H9 (cell line): Measurements from ENCODE around the gene GARNL3. TPM values are rescaled to one million over a fixed set of nuclear protein-coding genes. Genes with fewer than 3 reads are reported as not detected.

Experiments used
- DNase-seq: peaks from one replicate; pipeline ENCODE4 v3.0.0-alpha.2; 2017
- H2AFZ ChIP-seq: one replicate; pipeline ENCODE4 v1.6.1; 2013; ENCODE audit warnings: mild to moderate bottlenecking, low read length, control low read depth, moderate library complexity
- H2AK5ac ChIP-seq: 2 replicates; pipeline ENCODE4 v1.6.1; 2013; ENCODE audit warnings: low read length, control low read depth, mixed read lengths; ENCODE audit not compliant: insufficient read length
- H2BK120ac ChIP-seq: one replicate; pipeline ENCODE4 v1.6.1; 2013; ENCODE audit warnings: low read depth, mild to moderate bottlenecking, low read length, control low read depth, inconsistent platforms; ENCODE audit not compliant: poor library complexity, severe bottlenecking
- H2BK12ac ChIP-seq: 2 replicates; pipeline ENCODE4 v1.6.1; 2013; ENCODE audit warnings: low read length, control low read depth, mixed read lengths, low read depth; ENCODE audit not compliant: insufficient read length
- H2BK15ac ChIP-seq: 2 replicates; pipeline ENCODE4 v1.6.1; 2013; ENCODE audit warnings: low read depth, low read length, control low read depth
- H2BK20ac ChIP-seq: one replicate; pipeline ENCODE4 v1.6.1; 2013; ENCODE audit warnings: low read depth, mild to moderate bottlenecking, low read length, control low read depth, inconsistent platforms; ENCODE audit not compliant: poor library complexity, severe bottlenecking
- H2BK5ac ChIP-seq: 2 replicates; pipeline ENCODE4 v1.6.1; 2013; ENCODE audit warnings: low read length, control low read depth, mixed read lengths; ENCODE audit not compliant: insufficient read length
- H3K14ac ChIP-seq: 2 replicates; pipeline ENCODE4 v1.6.1; 2013; ENCODE audit warnings: low read length, control low read depth; ENCODE audit not compliant: insufficient read depth
- H3K18ac ChIP-seq: 2 replicates; pipeline ENCODE4 v1.6.1; 2013; ENCODE audit warnings: low read depth, mild to moderate bottlenecking, mixed read lengths, low read length, control low read depth; ENCODE audit not compliant: insufficient read length
- H3K23ac ChIP-seq: 2 replicates; pipeline ENCODE4 v1.6.1; 2013; ENCODE audit warnings: low read length, control low read depth, mixed read lengths, low read depth; ENCODE audit not compliant: insufficient read length
- H3K23me2 ChIP-seq: 2 replicates; pipeline ENCODE4 v1.6.1; 2013; ENCODE audit warnings: low read depth, mild to moderate bottlenecking, mixed read lengths, low read length, control low read depth; ENCODE audit not compliant: insufficient read length, poor library complexity, severe bottlenecking
- H3K27ac ChIP-seq: 2 replicates; pipeline ENCODE4 v1.5.1; 2013; ENCODE audit warnings: low read length, control low read depth, mixed read lengths, low read depth; ENCODE audit not compliant: insufficient read length
- H3K27me3 ChIP-seq: 2 replicates; pipeline ENCODE4 v1.6.1; 2013; ENCODE audit warnings: low read length, control low read depth, inconsistent platforms; ENCODE audit not compliant: insufficient read depth
- H3K4ac ChIP-seq: 2 replicates; pipeline ENCODE4 v1.6.1; 2013; ENCODE audit warnings: low read depth, mild to moderate bottlenecking, control low read depth, inconsistent platforms, low read length, moderate library complexity
- H3K4me1 ChIP-seq: 2 replicates; pipeline ENCODE4 v1.6.1; 2013; ENCODE audit warnings: low read length, control low read depth, inconsistent platforms; ENCODE audit not compliant: insufficient read depth
- H3K4me2 ChIP-seq: 2 replicates; pipeline ENCODE4 v1.6.1; 2013; ENCODE audit warnings: low read length, control low read depth, mixed read lengths; ENCODE audit not compliant: insufficient read length, insufficient read depth
- H3K56ac ChIP-seq: 2 replicates; pipeline ENCODE4 v1.6.1; 2013; ENCODE audit warnings: low read depth, mild to moderate bottlenecking, mixed read lengths, low read length, control low read depth; ENCODE audit not compliant: insufficient read length
- H3K79me1 ChIP-seq: 2 replicates; pipeline ENCODE4 v1.6.1; 2013; ENCODE audit warnings: low read depth, mild to moderate bottlenecking, moderate library complexity, low read length, control low read depth, inconsistent platforms; ENCODE audit not compliant: insufficient read depth, poor library complexity, severe bottlenecking
- H3K79me2 ChIP-seq: 2 replicates; pipeline ENCODE4 v1.6.1; 2013; ENCODE audit warnings: low read length, control low read depth, inconsistent platforms; ENCODE audit not compliant: insufficient read depth
- H3K9ac ChIP-seq: 2 replicates; pipeline ENCODE4 v1.6.1; 2013; ENCODE audit warnings: low read length, control low read depth, mixed read lengths; ENCODE audit not compliant: insufficient read length; ENCODE audit errors: extremely low read depth
- H3K9me3 ChIP-seq: one replicate; pipeline ENCODE4 v1.6.1; 2013; ENCODE audit warnings: low read depth, low read length, inconsistent platforms; ENCODE audit not compliant: control insufficient read depth
- H3T11ph ChIP-seq: one replicate; pipeline ENCODE4 v1.6.1; 2013; ENCODE audit warnings: mild to moderate bottlenecking, low read length, control low read depth, inconsistent platforms
- H4K20me1 ChIP-seq: one replicate; pipeline ENCODE4 v1.6.1; 2013; ENCODE audit not compliant: control insufficient read depth, insufficient read length, insufficient read depth
- H4K5ac ChIP-seq: 2 replicates; pipeline ENCODE4 v1.6.1; 2013; ENCODE audit warnings: low read depth, mild to moderate bottlenecking, mixed read lengths, low read length, control low read depth; ENCODE audit not compliant: insufficient read length
- H4K8ac ChIP-seq: replicated peaks from 2 replicates; pipeline ENCODE4 v1.6.1; 2013; ENCODE audit warnings: low read length, control low read depth, mixed read lengths, low read depth; ENCODE audit not compliant: insufficient read length
- H4K91ac ChIP-seq: 2 replicates; pipeline ENCODE4 v1.6.1; 2013; ENCODE audit warnings: low read depth, mild to moderate bottlenecking, moderate library complexity, mixed read lengths, low read length, control low read depth; ENCODE audit not compliant: insufficient read length
- H3K27ac Mint-ChIP-seq, 3 experiments: 2 replicates in 2 of 3; 3 replicates in 1 of 3; pipeline ENCODE4 v1.8.0; 2020 to 2021; ENCODE audit warnings: mixed read lengths in 3 of 3, mild to moderate bottlenecking in 1 of 3, moderate library complexity in 1 of 3
- H3K27me3 Mint-ChIP-seq: 2 replicates; pipeline ENCODE4 v1.8.0; 2021; ENCODE audit warnings: low read depth, mild to moderate bottlenecking, moderate library complexity, mixed read lengths
- H3K36me3 Mint-ChIP-seq, 3 experiments: 2 replicates in 2 of 3; 3 replicates in 1 of 3; pipeline ENCODE4 v1.8.0; 2020 to 2021; ENCODE audit warnings: low read depth in 3 of 3, mixed read lengths in 3 of 3; ENCODE audit not compliant: insufficient read depth in 1 of 3
- H3K4me1 Mint-ChIP-seq, 2 experiments: 2 replicates each; pipeline ENCODE4 v1.8.0; 2020; ENCODE audit warnings: mixed read lengths in 2 of 2
- H3K4me3 Mint-ChIP-seq, 2 experiments: 2 replicates in 1 of 2; 3 replicates in 1 of 2; pipeline ENCODE4 v1.8.0; 2020 to 2021; ENCODE audit warnings: mild to moderate bottlenecking in 2 of 2, mixed read lengths in 2 of 2, moderate library complexity in 1 of 2
- H3K9me3 Mint-ChIP-seq, 2 experiments: 2 replicates in 1 of 2; 3 replicates in 1 of 2; pipeline ENCODE4 v1.8.0; 2020; ENCODE audit warnings: mild to moderate bottlenecking in 2 of 2, mixed read lengths in 2 of 2, moderate library complexity in 1 of 2
- CTCF ChIP-seq: fragments of 200-600 bp; sonication (generic); conservative IDR thresholded peaks from 3 replicates; pipeline ENCODE4 v1.8.0; 2021; ENCODE audit warnings: antibody characterized with exemption, mild to moderate bottlenecking
- WGBS: extraction: QIAGEN DNeasy Blood & Tissue Kit; methylation state at CpG from one replicate; pipeline ENCODE4 v1.1.7; 2013; ENCODE audit warnings: missing lambda C conversion rate, low lambda C conversion rate, mixed read lengths; ENCODE audit not compliant: insufficient read length; ENCODE audit errors: extremely low coverage; 5-methylcytosine and 5-hydroxymethylcytosine counted together
- long read RNA-seq: library from polyadenylated mRNA; unstranded; transcript quantifications from one replicate; pipeline ENCODE4 v2.0.0, GENCODE V29; 2020
- total RNA-seq: library from RNA; stranded (reverse); gene quantifications from 2 replicates; pipeline ENCODE4 v1.2.1, GENCODE V29; 2021

Gene GARNL3, protein sequence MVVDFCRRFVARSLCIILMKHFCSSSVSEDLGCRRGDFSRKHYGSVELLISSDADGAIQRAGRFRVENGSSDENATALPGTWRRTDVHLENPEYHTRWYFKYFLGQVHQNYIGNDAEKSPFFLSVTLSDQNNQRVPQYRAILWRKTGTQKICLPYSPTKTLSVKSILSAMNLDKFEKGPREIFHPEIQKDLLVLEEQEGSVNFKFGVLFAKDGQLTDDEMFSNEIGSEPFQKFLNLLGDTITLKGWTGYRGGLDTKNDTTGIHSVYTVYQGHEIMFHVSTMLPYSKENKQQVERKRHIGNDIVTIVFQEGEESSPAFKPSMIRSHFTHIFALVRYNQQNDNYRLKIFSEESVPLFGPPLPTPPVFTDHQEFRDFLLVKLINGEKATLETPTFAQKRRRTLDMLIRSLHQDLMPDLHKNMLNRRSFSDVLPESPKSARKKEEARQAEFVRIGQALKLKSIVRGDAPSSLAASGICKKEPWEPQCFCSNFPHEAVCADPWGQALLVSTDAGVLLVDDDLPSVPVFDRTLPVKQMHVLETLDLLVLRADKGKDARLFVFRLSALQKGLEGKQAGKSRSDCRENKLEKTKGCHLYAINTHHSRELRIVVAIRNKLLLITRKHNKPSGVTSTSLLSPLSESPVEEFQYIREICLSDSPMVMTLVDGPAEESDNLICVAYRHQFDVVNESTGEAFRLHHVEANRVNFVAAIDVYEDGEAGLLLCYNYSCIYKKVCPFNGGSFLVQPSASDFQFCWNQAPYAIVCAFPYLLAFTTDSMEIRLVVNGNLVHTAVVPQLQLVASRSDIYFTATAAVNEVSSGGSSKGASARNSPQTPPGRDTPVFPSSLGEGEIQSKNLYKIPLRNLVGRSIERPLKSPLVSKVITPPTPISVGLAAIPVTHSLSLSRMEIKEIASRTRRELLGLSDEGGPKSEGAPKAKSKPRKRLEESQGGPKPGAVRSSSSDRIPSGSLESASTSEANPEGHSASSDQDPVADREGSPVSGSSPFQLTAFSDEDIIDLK
- total RNA-seq = 8.7 and 8.8 TPM in 2 replicates
- long read RNA-seq, partial matches to known transcripts = 1 of 6 reads
- long read RNA-seq, other reads (novel, unspliced or antisense) = 5 of 6 reads

- Histone ChIP-seq H3K56ac (no peak within 1 kb of the TSS), H3K18ac (no peak within 1 kb of the TSS), H3K79me2 (no peaks in the 10 kb centered on the region), H3K9ac (no peak within 1 kb of the TSS), H2BK12ac (no peak within 1 kb of the TSS), H2BK5ac (no peak within 1 kb of the TSS), H3K79me1 (no peaks in the 10 kb centered on the region), H3K23ac (no peak within 1 kb of the TSS), H2BK15ac (no peak within 1 kb of the TSS), H2BK20ac (no peak within 1 kb of the TSS), H3T11ph (no peak within 1 kb of the TSS), H2BK120ac (no peak within 1 kb of the TSS), H3K27ac (no peak within 1 kb of the TSS), H4K20me1 (no peaks in the 10 kb centered on the region), H3K4me2 (no peak within 1 kb of the TSS), H3K27me3 (no peaks in the 10 kb centered on the region), H3K23me2 (no peaks in the 10 kb centered on the region), H2AK5ac (no peak within 1 kb of the TSS), H4K5ac (no peak within 1 kb of the TSS), H4K8ac (no peak within 1 kb of the TSS), H4K91ac (no peak within 1 kb of the TSS), H3K9me3 (no peaks in the 10 kb centered on the region), H3K4me1 (no peaks in the 10 kb centered on the region; the same call in 1 of the 2 replicates), H2AFZ (no peak within 1 kb of the TSS), H3K14ac (no peak within 1 kb of the TSS), H3K4ac (no peak within 1 kb of the TSS)
- Mint-ChIP-seq H3K27me3 (no peaks in the 10 kb centered on the region), H3K27ac (peak within 1 kb of the TSS in 1 of 3 experiments; percentile 54; a peak in 1 of 7 replicates), H3K9me3 (no peaks in the 10 kb centered on the region), H3K36me3 (peaks cover 0 to 3% (median 0%) of the 10 kb centered on the region in 3 experiments; a peak in 3 of 7 replicates), H3K4me1 (peaks cover 12 to 13% of the 10 kb centered on the region in 2 experiments), H3K4me3 (no peak within 1 kb of the TSS; a peak in 1 of 5 replicates)
- WGBS = no CpG with 5 or more reads among the region's 8 CpGs
- DNase-seq = no peak
- TF ChIP-seq CTCF = no peak
These were observed at the start of gene GARNL3 for GRCh38 chr9:127264462-127265219. TSS of gene GARNL3 (plus strand) at chr9:127264774. CDS start at chr9:127264878, 104 bp downstream.
